Measurements from ENCODE around the gene IRF6. TPM values are rescaled to one million over a fixed set of nuclear protein-coding genes. Genes with fewer than 3 reads are reported as not detected.
A peak's percentile ranks its signal among the peaks of the same experiment; 100 is the strongest.

IRF6 gene
- total and polyA plus RNA-seq, 8 donors, result 7.7 to 36.8 (median 19.7) TPM

GRCh38 chr1:209784265-209785169 lies 21.4 kb downstream of the IRF6 start, which contains the start of gene C1orf74:
Gene C1orf74 (minus strand): TSS chr1:209784559. CDS start chr1:209783634, 925 bp downstream.
- Histone ChIP-seq H3K4me1 (peaks cover 14 to 28% (median 23%) of the 10 kb centered on the region in 3 donors), H3K4me3 (peak within 1 kb of the TSS; percentile 50 to 62 (median 57)), H3K36me3 (peaks cover 0 to 18% (median 2%) of the 10 kb centered on the region in 3 donors), H3K27ac (peak within 1 kb of the TSS; percentile 47 to 92 (median 84)), H3K9me3 (no peaks in the 10 kb centered on the region), H3K27me3 (no peaks in the 10 kb centered on the region)
- 2 to 4% methylated on average over 48 of the region's 48 CpGs for WGBS, 2 donors
- TF ChIP-seq CTCF (IDR thresholded peaks at IDR 0.05), result no peak
- peak; percentile 98 to 100 (median 99) for DNase-seq
- intact Hi-C loops (cut with DNase I), result no loop called here
- ATAC-seq, result peak; percentile 93 to 98 (median 97)
- peak; percentile 90 for FAIRE-seq

- H3K36me3 ChIP-seq, result peaks cover 0 to 7% (median 0%) of the 10 kb centered on the region in 3 donors
- H3K4me3 ChIP-seq, result peak overlapping the region in 2 of 4 donors; percentile 52 to 62
- ATAC-seq (no peak), DNase-seq (no peak), FAIRE-seq (no peak)
- H3K27me3 ChIP-seq, result no peaks in the 10 kb centered on the region
- H3K9me3 ChIP-seq, result no peaks in the 10 kb centered on the region
- H3K27ac ChIP-seq, result no peak overlapping the region
- TF ChIP-seq CTCF (IDR thresholded peaks at IDR 0.05), result no peak
- H3K4me1 ChIP-seq, result peaks cover 14 to 25% (median 20%) of the 10 kb centered on the region in 3 donors
- 42 to 44% methylated on average over 6 of the region's 6 CpGs for WGBS, 2 donors
- intact Hi-C loops (cut with DNase I), result no loop called here
These were observed 22.6 kb downstream of the IRF6 start for GRCh38 chr1:209783386-209783785.

GRCh38 chr1:209780268-209780667 lies 25.7 kb downstream of the IRF6 start:
- intact Hi-C loops (cut with DNase I), result no loop called here
- WGBS, 2 donors, result 61 to 70% methylated on average over 4 of the region's 4 CpGs
- TF ChIP-seq CTCF (IDR thresholded peaks at IDR 0.05), result no peak
- no peak for ATAC-seq
- Histone ChIP-seq H3K4me3 (no peak overlapping the region), H3K9me3 (no peaks in the 10 kb centered on the region), H3K4me1 (peaks cover 0 to 10% (median 0%) of the 10 kb centered on the region in 3 donors), H3K27me3 (no peaks in the 10 kb centered on the region), H3K27ac (no peak overlapping the region), H3K36me3 (no peaks in the 10 kb centered on the region)
- DNase-seq, result no peak
- FAIRE-seq, result no peak

- no peak for FAIRE-seq
- Histone ChIP-seq H3K36me3 (no peaks in the 10 kb centered on the region), H3K27me3 (no peaks in the 10 kb centered on the region), H3K27ac (no peak overlapping the region), H3K4me3 (no peak overlapping the region), H3K4me1 (no peaks in the 10 kb centered on the region), H3K9me3 (no peaks in the 10 kb centered on the region)
- intact Hi-C loops (cut with DNase I), result no loop called here
- DNase-seq, result no peak
- no peak for ATAC-seq
- TF ChIP-seq CTCF (IDR thresholded peaks at IDR 0.05), result no peak
- 94 to 96% methylated on average over 1 of the region's 1 CpG for WGBS, 2 donors
These were observed 27.8 kb downstream of the IRF6 start for GRCh38 chr1:209778102-209778501.

GRCh38 chr1:209777587-209777986 lies 28.4 kb downstream of the IRF6 start:
- Histone ChIP-seq H3K9me3 (no peaks in the 10 kb centered on the region), H3K27me3 (no peaks in the 10 kb centered on the region), H3K36me3 (no peaks in the 10 kb centered on the region), H3K4me3 (no peak overlapping the region), H3K27ac (no peak overlapping the region), H3K4me1 (no peaks in the 10 kb centered on the region)
- DNase-seq (no peak), ATAC-seq (no peak), FAIRE-seq (no peak)
- no peak for TF ChIP-seq CTCF (IDR thresholded peaks at IDR 0.05)
- intact Hi-C loops (cut with DNase I), result no loop called here
- WGBS, 2 donors, result 88 to 96% methylated on average over 2 of the region's 2 CpGs
